ENCODE data around the gene PNKD.

PNKD gene

GRCh38 chr2:218269900-218270720 lies at the start of gene PNKD, which contains the start of gene AAMP:
Gene PNKD, plus strand, starts transcription at chr2:218270519. Its CDS starts 17 bp downstream, at chr2:218270536.
Gene AAMP, minus strand, starts transcription at chr2:218270137. Its CDS starts 51 bp downstream, at chr2:218270086.
- peak; percentile 100 for DNase-seq (ENCODE audit: low spot score)

- peak; percentile 73 for DNase-seq (ENCODE audit: low spot score)
Observed at GRCh38 chr2:218221000-218221399, 49.3 kb upstream of the PNKD start.

- no peak for DNase-seq (ENCODE audit: low spot score)
Observed at GRCh38 chr2:218223046-218223445, 47.3 kb upstream of the PNKD start.

GRCh38 chr2:218224186-218224585 lies 46.1 kb upstream of the PNKD start:
- DNase-seq (ENCODE audit: low spot score): no peak

- no peak for DNase-seq (ENCODE audit: low spot score)
Observed at GRCh38 chr2:218226903-218227302, 43.4 kb upstream of the PNKD start.

- DNase-seq (ENCODE audit: low spot score): no peak
Observed at GRCh38 chr2:218228366-218229090, 41.8 kb upstream of the PNKD start.

GRCh38 chr2:218229239-218229638 lies 41.1 kb upstream of the PNKD start:
- DNase-seq (ENCODE audit: low spot score): no peak

- no peak for DNase-seq (ENCODE audit: low spot score)
Observed at GRCh38 chr2:218229851-218230250, 40.5 kb upstream of the PNKD start.

- no peak for DNase-seq (ENCODE audit: low spot score)
Observed at GRCh38 chr2:218230882-218231281, 39.4 kb upstream of the PNKD start.

- no peak for DNase-seq (ENCODE audit: low spot score)
Observed at GRCh38 chr2:218233543-218233942, 36.8 kb upstream of the PNKD start.

- no peak for DNase-seq (ENCODE audit: low spot score)
Observed at GRCh38 chr2:218234521-218234920, 35.8 kb upstream of the PNKD start.

GRCh38 chr2:218235017-218235416 lies 35.3 kb upstream of the PNKD start:
- DNase-seq (ENCODE audit: low spot score): no peak

GRCh38 chr2:218236829-218237228 lies 33.5 kb upstream of the PNKD start:
- DNase-seq (ENCODE audit: low spot score): no peak

- no peak for DNase-seq (ENCODE audit: low spot score)
Observed at GRCh38 chr2:218238887-218239286, 31.4 kb upstream of the PNKD start.

- no peak for DNase-seq (ENCODE audit: low spot score)
Observed at GRCh38 chr2:218244204-218244603, 26.1 kb upstream of the PNKD start.

- no peak for DNase-seq (ENCODE audit: low spot score)
Observed at GRCh38 chr2:218244665-218245064, 25.7 kb upstream of the PNKD start.

- DNase-seq (ENCODE audit: low spot score): no peak
Observed at GRCh38 chr2:218245214-218245613, 25.1 kb upstream of the PNKD start.

GRCh38 chr2:218249691-218250090 lies 20.6 kb upstream of the PNKD start:
- DNase-seq (ENCODE audit: low spot score): no peak

GRCh38 chr2:218252509-218253231 lies 17.6 kb upstream of the PNKD start:
- DNase-seq (ENCODE audit: low spot score): no peak

GRCh38 chr2:218253232-218253625 lies 17.1 kb upstream of the PNKD start:
- DNase-seq (ENCODE audit: low spot score): no peak

- DNase-seq (ENCODE audit: low spot score): no peak
Observed at GRCh38 chr2:218255446-218255845, 14.9 kb upstream of the PNKD start.

GRCh38 chr2:218256612-218257350 lies 13.5 kb upstream of the PNKD start:
- DNase-seq (ENCODE audit: low spot score): no peak

Measured in putamen (tissue), 1 donor.